ENCODE results near the gene PCP2.

The PCP2 gene

GRCh38 chr19:7638802-7639465 is 5.4 kb upstream of the PCP2 start:
- no peak for DNase-seq

GRCh38 chr19:7637374-7638256 is 4.1 kb upstream of the PCP2 start:
- no peak for DNase-seq

- peak; percentile 39 for DNase-seq
These were observed 3.3 kb upstream of the PCP2 start, which contains the start of gene STXBP2 for GRCh38 chr19:7636691-7637373. Gene STXBP2 (plus strand): TSS chr19:7637110. CDS start chr19:7637150, 40 bp downstream.

GRCh38 chr19:7636317-7636690 is 2.8 kb upstream of the PCP2 start:
- DNase-seq, result no peak

DNA sequence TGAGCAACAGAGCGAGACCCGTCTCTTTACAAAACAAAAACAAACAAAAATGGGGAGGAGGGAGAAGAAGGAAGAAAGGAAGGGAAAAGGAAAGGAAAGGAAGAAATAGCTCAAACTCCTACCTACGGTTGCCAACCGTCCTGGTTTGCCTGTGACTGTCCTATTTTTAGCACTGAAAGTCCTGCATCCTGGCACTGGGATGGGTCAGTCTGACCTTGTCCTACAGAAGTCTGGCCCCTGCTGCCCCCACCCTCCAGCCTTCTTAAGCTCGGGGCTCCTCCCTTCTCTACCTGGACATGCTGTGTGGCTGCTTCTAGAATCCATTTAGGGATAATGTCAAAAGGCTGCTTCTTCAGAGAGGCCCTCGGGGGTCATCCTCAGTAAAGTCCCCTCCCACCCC is 2.2 kb upstream of the PCP2 start:
- no peak for DNase-seq

- DNase-seq, result no peak
These were observed 947 bp downstream of the PCP2 start for GRCh38 chr19:7632340-7633203.

GRCh38 chr19:7631577-7631976 is 1.9 kb downstream of the PCP2 start:
- DNase-seq, result no peak

GRCh38 chr19:7629347-7630054 is 4.0 kb downstream of the PCP2 start, which contains the start of the genes PET100 and XAB2:
Gene PET100 (plus strand): TSS chr19:7629793. CDS start chr19:7629834, 41 bp downstream.
Gene XAB2 (minus strand): TSS chr19:7629545. CDS start chr19:7629527, 18 bp downstream.
- DNase-seq, result peak; percentile 97

GRCh38 chr19:7628589-7629311 is 4.8 kb downstream of the PCP2 start:
- DNase-seq, result no peak

DNA sequence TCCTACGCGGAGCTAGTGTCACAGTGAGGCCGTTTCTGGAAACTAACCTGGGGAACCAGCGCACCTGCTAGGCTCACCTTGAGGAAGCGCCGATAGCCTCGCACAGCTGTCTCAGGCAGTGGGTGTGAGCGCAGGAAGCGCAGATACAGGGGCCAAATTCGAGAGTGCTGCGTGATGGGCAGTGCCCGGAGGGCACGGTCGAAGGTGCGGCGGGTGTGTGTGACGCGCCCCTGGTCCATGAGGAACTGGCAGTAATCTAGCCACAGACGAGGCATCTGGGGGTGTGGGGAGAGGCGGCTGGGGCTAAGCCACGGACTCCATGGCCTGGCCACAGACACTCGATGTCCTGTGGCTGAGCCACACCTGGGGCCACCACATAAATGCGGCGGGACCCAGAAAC is 6.4 kb downstream of the PCP2 start:
- DNase-seq, result no peak

- DNase-seq, result no peak
These were observed 7.7 kb downstream of the PCP2 start for GRCh38 chr19:7625763-7626372.

- DNase-seq, result no peak
These were observed 8.7 kb downstream of the PCP2 start for GRCh38 chr19:7624810-7625209.

DNA sequence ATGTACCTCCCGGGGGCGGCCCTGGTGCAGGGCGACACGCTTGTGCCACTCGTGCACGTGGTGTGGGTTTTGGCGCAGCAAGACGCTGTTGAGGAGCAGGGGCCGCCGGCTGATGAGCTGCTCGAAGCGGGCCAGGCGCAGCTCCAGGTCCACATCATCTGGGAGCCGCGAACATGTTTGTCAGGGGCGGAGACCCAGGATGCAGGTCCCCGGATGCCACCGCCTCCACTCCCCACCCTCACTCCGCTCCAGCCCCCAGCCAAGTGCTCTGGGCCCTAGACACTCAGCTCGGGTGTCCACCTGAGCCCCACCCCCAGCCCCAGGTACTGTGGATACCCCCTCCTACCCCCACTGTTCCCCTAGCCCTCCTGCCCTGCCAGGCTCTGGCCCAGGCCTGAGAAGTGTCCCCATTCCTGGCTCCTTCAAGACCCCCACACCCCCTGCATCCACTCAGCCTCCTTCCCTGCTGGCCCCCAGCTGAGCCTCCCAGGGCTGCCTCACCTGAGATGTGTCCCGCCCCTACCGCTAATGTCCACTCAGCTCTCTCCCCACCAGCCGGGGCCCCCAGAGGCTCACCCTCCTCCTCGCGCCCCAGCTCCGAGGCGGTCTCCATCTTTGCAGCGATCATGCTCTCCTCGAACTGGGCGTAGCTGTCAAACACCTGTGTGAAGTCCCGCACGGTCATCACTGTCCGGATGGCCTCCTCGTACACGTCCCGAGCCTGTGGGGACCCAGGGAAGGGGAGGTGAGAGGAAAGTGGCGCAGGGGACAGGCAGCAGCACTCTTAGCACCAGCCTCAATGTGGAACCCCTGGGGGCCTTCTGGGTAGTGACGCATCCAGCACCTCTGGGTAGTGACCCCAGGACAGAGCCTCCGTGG is 9.6 kb downstream of the PCP2 start:
- DNase-seq, result no peak

GRCh38 chr19:7622933-7623685 is 10.4 kb downstream of the PCP2 start:
- DNase-seq, result no peak

DNA sequence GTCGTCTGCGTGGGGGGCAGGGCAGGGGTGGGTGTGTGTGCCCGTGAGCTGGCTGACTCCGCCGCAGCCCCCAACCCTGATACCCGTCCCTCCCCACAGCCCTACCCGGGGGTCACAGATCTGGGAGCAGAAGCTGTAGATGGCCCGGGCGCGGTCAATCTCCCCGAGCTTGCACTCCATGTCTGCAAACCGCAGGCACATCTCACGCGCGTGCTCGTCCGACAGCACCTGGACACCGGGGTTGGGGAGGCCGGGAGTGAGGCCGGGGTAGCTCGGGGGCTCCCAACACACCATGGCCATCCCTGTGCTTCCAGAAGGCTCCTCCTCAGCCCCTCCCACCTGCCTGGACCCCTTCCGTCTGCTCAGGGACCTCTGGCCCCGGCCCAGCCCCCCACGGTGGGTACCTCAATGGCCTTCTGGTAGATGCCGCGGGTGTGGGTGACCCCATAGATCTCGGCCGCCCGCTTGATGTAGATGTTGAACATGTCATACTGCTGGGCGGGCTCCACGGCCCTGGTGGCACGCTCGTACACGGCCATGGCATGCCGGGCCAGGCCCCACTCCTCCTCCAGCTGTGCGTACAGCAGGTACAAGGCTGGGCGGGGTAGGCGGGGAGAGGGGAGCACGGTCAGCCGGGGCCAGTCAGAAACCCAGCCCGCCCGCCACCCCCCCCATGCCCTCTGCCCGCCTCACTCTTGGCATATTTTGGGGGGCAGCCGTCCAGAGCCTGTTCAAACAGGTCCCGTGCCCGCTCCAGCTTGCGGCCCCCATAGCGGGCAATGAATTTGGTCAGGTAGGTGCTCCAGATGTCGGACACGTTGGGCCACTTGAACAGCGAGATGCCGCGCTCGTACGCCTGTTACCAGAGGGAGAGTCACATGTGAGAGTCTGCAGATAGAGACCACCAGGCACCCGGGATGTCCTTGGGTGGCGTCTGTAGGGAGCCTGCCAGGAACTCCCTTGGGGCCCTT is 12.8 kb downstream of the PCP2 start:
- no peak for DNase-seq

DNA sequence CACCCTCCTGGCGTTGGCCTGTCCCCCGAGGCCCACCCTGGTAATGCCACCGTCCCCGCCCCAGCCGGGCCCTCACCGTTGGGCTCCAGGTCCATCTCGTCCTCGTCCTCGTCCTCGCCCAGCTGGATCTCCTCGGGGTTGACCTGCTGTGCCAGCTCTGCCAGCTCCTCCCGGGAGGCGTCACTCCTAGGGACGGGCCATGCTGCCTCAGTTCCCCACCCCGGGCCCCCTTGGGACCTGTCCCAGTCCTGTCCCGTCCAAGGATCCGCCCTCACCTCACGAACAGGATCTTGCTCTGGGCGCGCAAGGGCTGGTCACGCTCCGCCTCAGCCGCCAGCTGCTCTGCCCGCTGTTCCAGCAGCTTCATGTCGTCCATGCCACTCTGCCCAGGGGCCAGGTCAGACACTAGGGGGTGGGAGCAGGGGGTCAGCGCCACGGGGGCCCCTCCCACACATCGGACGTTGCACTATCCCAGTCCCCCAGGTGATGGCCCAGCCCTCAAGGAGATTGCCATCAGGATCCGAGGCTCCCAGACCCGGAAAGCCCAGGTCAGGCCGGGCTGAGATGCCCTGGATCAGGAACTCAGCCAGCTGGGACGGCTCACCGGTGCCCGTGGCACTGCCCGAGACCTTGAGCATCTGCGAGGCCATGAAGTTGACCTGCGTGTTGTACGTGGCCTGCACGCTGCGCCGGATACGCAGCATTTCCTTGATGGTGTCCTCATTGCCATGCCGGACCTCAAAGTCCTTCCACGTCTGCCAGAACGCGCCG is 13.7 kb downstream of the PCP2 start:
- DNase-seq, result no peak

Measured in KG1 (cell line).